IMR-90 (cell line): ENCODE measurements around the gene HAGH. TPM values are rescaled to one million over a fixed set of nuclear protein-coding genes. Genes with fewer than 3 reads are reported as not detected.

ENCODE experiments used
- ATAC-seq: fragments of 200-7000 bp; cut with Tn5 transposase; 2 replicates; pipeline ENCODE4 v1.9.1; 2020; ENCODE audit warnings: low read depth, mild to moderate bottlenecking, moderate library complexity
- BruUV-seq: library from RNA; stranded (reverse); fragments of 400-500 nt; replicated peaks from 2 replicates; lab custom pipeline; 2021; lab: Mats Ljungman, UMichigan
- CTCF ChIA-PET: fragments of 300-600 bp; formaldehyde crosslinking; extraction: SDS; loops from one replicate; lab custom pipeline; 2021; ENCODE audit warnings: antibody characterized with exemption; lab: Yijun Ruan, JAX
- POLR2A ChIA-PET: fragments of 300-600 bp; sonication (Branson Sonifier 250); formaldehyde crosslinking; loops from one replicate; lab custom pipeline; 2022; ENCODE audit warnings: antibody characterized with exemption; ENCODE audit not compliant: unreplicated experiment; lab: Charles Lee
- DNase-seq: peaks from one replicate; pipeline ENCODE4 v3.0.0; 2013
- H2AFZ ChIP-seq: replicated peaks from 2 replicates; pipeline ENCODE3; 2013; ENCODE audit warnings: low read length, mild to moderate bottlenecking; ENCODE audit not compliant: poor library complexity
- H2AK5ac ChIP-seq: 2 replicates; pipeline ENCODE4 v1.6.1; 2013; ENCODE audit warnings: low read depth, low read length, inconsistent platforms
- H2AK9ac ChIP-seq: replicated peaks from 2 replicates; pipeline ENCODE3; 2013; ENCODE audit warnings: mild to moderate bottlenecking, low read depth, low read length, moderate library complexity; ENCODE audit not compliant: poor library complexity
- H2BK120ac ChIP-seq: 2 replicates; pipeline ENCODE4 v1.6.1; 2013; ENCODE audit warnings: low read depth, low read length, inconsistent platforms
- H2BK15ac ChIP-seq: 3 replicates; pipeline ENCODE4 v1.6.1; 2013; ENCODE audit warnings: low read depth, low read length, inconsistent platforms
- H2BK20ac ChIP-seq: 2 replicates; pipeline ENCODE4 v1.6.1; 2013; ENCODE audit warnings: low read depth, mild to moderate bottlenecking, inconsistent platforms, low read length, moderate library complexity
- H2BK5ac ChIP-seq: 2 replicates; pipeline ENCODE4 v1.6.1; 2013; ENCODE audit warnings: mild to moderate bottlenecking, low read depth, low read length, inconsistent platforms; ENCODE audit not compliant: poor library complexity, severe bottlenecking
- H3K14ac ChIP-seq: replicated peaks from 2 replicates; pipeline ENCODE4 v1.6.1; 2013; ENCODE audit warnings: low read depth, low read length, inconsistent platforms
- H3K18ac ChIP-seq: 2 replicates; pipeline ENCODE4 v1.6.1; 2013; ENCODE audit warnings: low read depth, low read length, control low read depth
- H3K23ac ChIP-seq: 2 replicates; pipeline ENCODE4 v1.6.1; 2013; ENCODE audit warnings: low read depth, low read length, inconsistent platforms
- H3K27ac ChIP-seq: 2 replicates; pipeline ENCODE4 v1.5.1; 2013; ENCODE audit warnings: mild to moderate bottlenecking, control low read depth, low read length; ENCODE audit not compliant: insufficient read depth
- H3K27me3 ChIP-seq: 2 replicates; pipeline ENCODE4 v1.6.1; 2013; ENCODE audit warnings: low read length; ENCODE audit not compliant: control insufficient read depth, insufficient read depth
- H3K36me3 ChIP-seq: 2 replicates; pipeline ENCODE4 v1.6.1; 2013; ENCODE audit warnings: low read length, mixed read lengths; ENCODE audit not compliant: control insufficient read depth, insufficient read depth
- H3K4ac ChIP-seq: 2 replicates; pipeline ENCODE4 v1.6.1; 2013; ENCODE audit warnings: low read depth, low read length, inconsistent platforms
- H3K4me1 ChIP-seq: 2 replicates; pipeline ENCODE4 v1.6.1; 2013; ENCODE audit warnings: low read length, mixed read lengths; ENCODE audit not compliant: control insufficient read depth, insufficient read depth
- H3K4me2 ChIP-seq: 2 replicates; pipeline ENCODE4 v1.6.1; 2013; ENCODE audit warnings: low read depth, mild to moderate bottlenecking, control low read depth, low read length, moderate library complexity
- H3K4me3 ChIP-seq: 2 replicates; pipeline ENCODE4 v1.5.1; 2013; ENCODE audit warnings: low read depth, mild to moderate bottlenecking, control low read depth, low read length, moderate library complexity; ENCODE audit not compliant: insufficient read depth
- H3K56ac ChIP-seq: 2 replicates; pipeline ENCODE4 v1.6.1; 2013; ENCODE audit warnings: low read length, inconsistent platforms; ENCODE audit not compliant: insufficient read depth; ENCODE audit errors: extremely low read depth
- H3K79me1 ChIP-seq, 2 experiments: 2 replicates each; pipeline ENCODE4 v1.6.1; 2013; ENCODE audit warnings: low read length in 2 of 2, inconsistent platforms in 1 of 2, low read depth in 1 of 2
- H3K9ac ChIP-seq: 2 replicates; pipeline ENCODE4 v1.6.1; 2013; ENCODE audit warnings: low read depth, low read length, control low read depth
- H3K9me1 ChIP-seq: 2 replicates; pipeline ENCODE4 v1.6.1; 2013; ENCODE audit warnings: low read length, inconsistent platforms; ENCODE audit not compliant: insufficient read depth
- H3K9me3 ChIP-seq: 2 replicates; pipeline ENCODE4 v1.6.1; 2013; ENCODE audit warnings: low read length; ENCODE audit not compliant: control insufficient read depth, insufficient read depth
- H4K20me1 ChIP-seq: 2 replicates; pipeline ENCODE4 v1.6.1; 2013; ENCODE audit warnings: low read length, inconsistent platforms; ENCODE audit not compliant: insufficient read depth
- H4K5ac ChIP-seq: 2 replicates; pipeline ENCODE4 v1.6.1; 2013; ENCODE audit warnings: mild to moderate bottlenecking, low read depth, low read length, control low read depth
- H4K8ac ChIP-seq, 2 experiments: 2 replicates each; pipeline ENCODE4 v1.6.1; 2013; ENCODE audit warnings: low read depth in 2 of 2, low read length in 2 of 2, control low read depth in 1 of 2, inconsistent platforms in 1 of 2
- H4K91ac ChIP-seq: 2 replicates; pipeline ENCODE4 v1.6.1; 2013; ENCODE audit warnings: low read depth, low read length, inconsistent platforms; ENCODE audit not compliant: insufficient read depth
- BHLHE40 ChIP-seq: fragments of 150-350 bp; IDR thresholded peaks from 2 replicates; pipeline ENCODE4 v1.6.1; 2016; ENCODE audit warnings: mild to moderate bottlenecking, low read depth, low read length
- CEBPB ChIP-seq: IDR thresholded peaks from 2 replicates; pipeline ENCODE4 v1.6.1; 2012; ENCODE audit warnings: low read depth, low read length, improper control_type of control experiment
- CHD1 ChIP-seq: IDR thresholded peaks from 2 replicates; pipeline ENCODE4 v1.6.1; 2012; ENCODE audit warnings: low read depth, low read length, improper control_type of control experiment
- FOS ChIP-seq: fragments of 150-350 bp; IDR thresholded peaks from 2 replicates; pipeline ENCODE4 v1.6.1; 2016; ENCODE audit warnings: low read depth, low read length
- MAFK ChIP-seq: IDR thresholded peaks from 2 replicates; pipeline ENCODE4 v1.6.1; 2012; ENCODE audit warnings: low read depth, low read length, improper control_type of control experiment
- MAZ ChIP-seq: IDR thresholded peaks from 2 replicates; pipeline ENCODE4 v1.6.1; 2012; ENCODE audit warnings: low read depth, mild to moderate bottlenecking, low read length, improper control_type of control experiment, moderate library complexity, borderline replicate concordance
- MXI1 ChIP-seq: IDR thresholded peaks from 2 replicates; pipeline ENCODE4 v1.6.1; 2012; ENCODE audit warnings: low read depth, mild to moderate bottlenecking, low read length, moderate library complexity, borderline replicate concordance
- NFE2L2 ChIP-seq: fragments of 150-350 bp; IDR thresholded peaks from 2 replicates; pipeline ENCODE4 v1.6.1; 2016; ENCODE audit warnings: low read depth, mild to moderate bottlenecking, low read length
- POLR2A ChIP-seq: IDR thresholded peaks from 2 replicates; pipeline ENCODE4 v1.6.1; 2012; ENCODE audit warnings: mild to moderate bottlenecking, low read depth, low read length
- RAD21 ChIP-seq: IDR thresholded peaks from 2 replicates; pipeline ENCODE4 v1.6.1; 2012; ENCODE audit warnings: low read length, improper control_type of control experiment
- RCOR1 ChIP-seq: IDR thresholded peaks from 2 replicates; pipeline ENCODE4 v1.6.1; 2012; ENCODE audit warnings: mild to moderate bottlenecking, low read length, improper control_type of control experiment; ENCODE audit not compliant: insufficient replicate concordance
- RFX5 ChIP-seq: IDR thresholded peaks from 2 replicates; pipeline ENCODE4 v1.8.0; 2012; ENCODE audit warnings: low read depth, mild to moderate bottlenecking, low read length, moderate library complexity
- SMC3 ChIP-seq: fragments of 150-350 bp; IDR thresholded peaks from 2 replicates; pipeline ENCODE4 v1.6.1; 2016; ENCODE audit warnings: low read depth, mild to moderate bottlenecking, antibody characterized with exemption, low read length, moderate library complexity
- WGBS, 2 experiments: methylation state at CpG; one replicate each; pipeline versions ENCODE4 v1.1.5 to v1.1.7; 2013; ENCODE audit warnings: missing lambda C conversion rate in 2 of 2; ENCODE audit not compliant: insufficient read length in 1 of 2; ENCODE audit errors: extremely low coverage in 2 of 2; 5-methylcytosine and 5-hydroxymethylcytosine counted together
- dilution Hi-C: fragments of 300-500 bp; cut with HindIII; formaldehyde crosslinking; loops from one replicate; pipeline ENCODE4 v1.14.3; 2018; ENCODE audit warnings: low sequenced_read_pairs; ENCODE audit not compliant: unreplicated experiment
- in situ Hi-C: fragments of 300-500 bp; cut with MboI; formaldehyde crosslinking; loops from 3 replicates; pipeline ENCODE4 v1.14.3; 2019; ENCODE audit warnings: low sequenced_read_pairs, inconsistent platforms, mixed read lengths
- intact Hi-C: fragments of 100-400 bp; cut with micrococcal nuclease; formaldehyde crosslinking; loops from 2 replicates; pipeline ENCODE4 v1.10.0; 2022
- polyA plus RNA-seq, 3 experiments: library from polyadenylated mRNA; depleted of rRNA; stranded (reverse); fragments of >200 nt; gene quantifications; 2 replicates each; pipeline ENCODE4 v1.2.3, GENCODE V29; 2012; ENCODE audit warnings: low replicate concordance in 1 of 3
- total RNA-seq: library from RNA; depleted of rRNA; stranded (reverse); fragments of >200 nt; gene quantifications from 2 replicates; pipeline ENCODE4 v1.2.3, GENCODE V29; 2012
- TF ChIP-seq, protein P1 (sequence below): conservative IDR thresholded peaks from 2 replicates; pipeline ENCODE4 v1.5.1; 2012; ENCODE audit warnings: mild to moderate bottlenecking, low read depth, low read length, improper control_type of control experiment
- TF ChIP-seq, protein P2 (sequence below): fragments of 150-350 bp; IDR thresholded peaks from 2 replicates; pipeline ENCODE4 v1.6.1; 2017; ENCODE audit warnings: mild to moderate bottlenecking, antibody characterized with exemption, low read length, low read depth
- TF ChIP-seq, protein P3 (sequence below): fragments of 150-350 bp; IDR thresholded peaks from 2 replicates; pipeline ENCODE4 v1.6.1; 2016; ENCODE audit warnings: low read depth, mild to moderate bottlenecking, low read length, moderate library complexity, borderline replicate concordance

HAGH gene
- total and polyA plus RNA-seq, 2 of the 4 experiments (the other 2 are of a cell fraction), result 30.8 to 52.2 TPM

DNA sequence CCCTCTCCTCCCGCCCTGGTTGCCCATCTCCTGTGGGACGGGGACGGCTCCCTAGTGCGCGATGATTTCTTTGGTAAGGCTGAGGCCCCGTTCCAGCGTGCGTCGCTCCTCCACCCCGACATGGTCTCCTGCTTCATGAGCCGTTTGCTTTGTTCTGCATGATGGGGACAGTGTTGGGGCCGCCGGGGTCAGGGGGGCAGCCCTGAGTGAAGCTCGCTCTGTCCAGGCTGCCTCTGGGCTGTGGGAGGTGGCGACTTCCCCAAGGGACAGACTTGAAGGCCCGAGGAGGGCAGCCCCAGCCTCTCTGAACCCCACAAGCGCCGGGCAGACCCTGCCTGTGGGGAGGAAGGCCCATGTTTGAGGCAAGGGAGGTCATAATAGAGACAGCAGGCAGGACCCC, 67.7 kb downstream of the HAGH start:
- no peak overlapping the region for H2BK20ac ChIP-seq
- TF ChIP-seq CEBPB, result no peak
- no peak for TF ChIP-seq RFX5
- TF ChIP-seq, protein P1, sequence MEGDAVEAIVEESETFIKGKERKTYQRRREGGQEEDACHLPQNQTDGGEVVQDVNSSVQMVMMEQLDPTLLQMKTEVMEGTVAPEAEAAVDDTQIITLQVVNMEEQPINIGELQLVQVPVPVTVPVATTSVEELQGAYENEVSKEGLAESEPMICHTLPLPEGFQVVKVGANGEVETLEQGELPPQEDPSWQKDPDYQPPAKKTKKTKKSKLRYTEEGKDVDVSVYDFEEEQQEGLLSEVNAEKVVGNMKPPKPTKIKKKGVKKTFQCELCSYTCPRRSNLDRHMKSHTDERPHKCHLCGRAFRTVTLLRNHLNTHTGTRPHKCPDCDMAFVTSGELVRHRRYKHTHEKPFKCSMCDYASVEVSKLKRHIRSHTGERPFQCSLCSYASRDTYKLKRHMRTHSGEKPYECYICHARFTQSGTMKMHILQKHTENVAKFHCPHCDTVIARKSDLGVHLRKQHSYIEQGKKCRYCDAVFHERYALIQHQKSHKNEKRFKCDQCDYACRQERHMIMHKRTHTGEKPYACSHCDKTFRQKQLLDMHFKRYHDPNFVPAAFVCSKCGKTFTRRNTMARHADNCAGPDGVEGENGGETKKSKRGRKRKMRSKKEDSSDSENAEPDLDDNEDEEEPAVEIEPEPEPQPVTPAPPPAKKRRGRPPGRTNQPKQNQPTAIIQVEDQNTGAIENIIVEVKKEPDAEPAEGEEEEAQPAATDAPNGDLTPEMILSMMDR, result no peak
- TF ChIP-seq RCOR1, result no peak
- TF ChIP-seq, protein P2, sequence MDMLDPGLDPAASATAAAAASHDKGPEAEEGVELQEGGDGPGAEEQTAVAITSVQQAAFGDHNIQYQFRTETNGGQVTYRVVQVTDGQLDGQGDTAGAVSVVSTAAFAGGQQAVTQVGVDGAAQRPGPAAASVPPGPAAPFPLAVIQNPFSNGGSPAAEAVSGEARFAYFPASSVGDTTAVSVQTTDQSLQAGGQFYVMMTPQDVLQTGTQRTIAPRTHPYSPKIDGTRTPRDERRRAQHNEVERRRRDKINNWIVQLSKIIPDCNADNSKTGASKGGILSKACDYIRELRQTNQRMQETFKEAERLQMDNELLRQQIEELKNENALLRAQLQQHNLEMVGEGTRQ, result no peak
- TF ChIP-seq MAFK, result no peak
- TF ChIP-seq, protein P3, sequence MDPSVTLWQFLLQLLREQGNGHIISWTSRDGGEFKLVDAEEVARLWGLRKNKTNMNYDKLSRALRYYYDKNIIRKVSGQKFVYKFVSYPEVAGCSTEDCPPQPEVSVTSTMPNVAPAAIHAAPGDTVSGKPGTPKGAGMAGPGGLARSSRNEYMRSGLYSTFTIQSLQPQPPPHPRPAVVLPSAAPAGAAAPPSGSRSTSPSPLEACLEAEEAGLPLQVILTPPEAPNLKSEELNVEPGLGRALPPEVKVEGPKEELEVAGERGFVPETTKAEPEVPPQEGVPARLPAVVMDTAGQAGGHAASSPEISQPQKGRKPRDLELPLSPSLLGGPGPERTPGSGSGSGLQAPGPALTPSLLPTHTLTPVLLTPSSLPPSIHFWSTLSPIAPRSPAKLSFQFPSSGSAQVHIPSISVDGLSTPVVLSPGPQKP, result no peak
- TF ChIP-seq CHD1, result no peak
- no peak for TF ChIP-seq POLR2A
- TF ChIP-seq BHLHE40, result no peak
- no peak for TF ChIP-seq NFE2L2
- TF ChIP-seq FOS, result no peak
- no peak for TF ChIP-seq SMC3
- TF ChIP-seq RAD21, result no peak
- no peak for TF ChIP-seq MAZ
- TF ChIP-seq MXI1, result no peak
- no peak overlapping the region for H4K91ac ChIP-seq
- intact Hi-C loops (no loop called here), in situ Hi-C loops (no loop called here), dilution Hi-C loops (no loop called here)
- 90% methylated on average over 9 of the region's 18 CpGs; no CpG with 5 or more reads in 1 of the 2 experiments for WGBS, 2 experiments
- ChIA-PET CTCF (no interaction called here), POLR2A (no interaction called here)
- ATAC-seq, result no peak
- no peak overlapping the region for H4K5ac ChIP-seq
- H3K79me1 ChIP-seq, result 0 out of 4 replicates have a peak, but pooled peaks cover 0 to 4% of the 10 kb centered on the region in 2 experiments
- H2BK5ac ChIP-seq, result no peak overlapping the region
- DNase-seq, result no peak
- no peak overlapping the region for H3K4ac ChIP-seq
- H3K9me3 ChIP-seq, result no peaks in the 10 kb centered on the region
- H2BK120ac ChIP-seq, result no peak overlapping the region
- no peak overlapping the region for H2AK9ac ChIP-seq
- BruUV-seq, result no TSS peak
- H4K20me1 ChIP-seq, result no peaks in the 10 kb centered on the region
- H3K14ac ChIP-seq, result no peak overlapping the region
- H3K27me3 ChIP-seq, result no peaks in the 10 kb centered on the region
- no peaks in the 10 kb centered on the region for H3K9me1 ChIP-seq
- no peaks in the 10 kb centered on the region for H3K4me1 ChIP-seq
- no peak overlapping the region for H3K4me3 ChIP-seq
- peaks cover 60% of the 10 kb centered on the region for H3K36me3 ChIP-seq
- no peak overlapping the region for H4K8ac ChIP-seq
- no peak overlapping the region for H2BK15ac ChIP-seq
- no peak overlapping the region for H3K23ac ChIP-seq
- no peak overlapping the region for H3K9ac ChIP-seq
- H3K56ac ChIP-seq, result no peak overlapping the region
- H3K18ac ChIP-seq, result no peak overlapping the region
- H2AFZ ChIP-seq, result no peak overlapping the region
- H3K4me2 ChIP-seq, result no peak overlapping the region
- H2AK5ac ChIP-seq, result no peak overlapping the region
- H3K27ac ChIP-seq, result no peak overlapping the region
